A673 (cell line): ENCODE measurements around the gene PDHB. TPM values are rescaled to one million over a fixed set of nuclear protein-coding genes. Genes with fewer than 3 reads are reported as not detected.

Source experiments
- BruUV-seq: library from RNA; stranded (reverse); fragments of 400-500 nt; replicated peaks from 2 replicates; lab custom pipeline; 2021; lab: Mats Ljungman, UMichigan
- CTCF ChIA-PET: fragments of 300-600 bp; sonication (Branson Sonifier 250); formaldehyde crosslinking; loops from one replicate; lab custom pipeline; 2022; ENCODE audit warnings: antibody characterized with exemption; lab: Charles Lee
- POLR2A ChIA-PET: fragments of 300-600 bp; sonication (Branson Sonifier 250); formaldehyde crosslinking; loops from one replicate; lab custom pipeline; 2022; ENCODE audit warnings: antibody characterized with exemption; ENCODE audit not compliant: low non-redundant PET; lab: Charles Lee
- DNase-seq: peaks from one replicate; pipeline ENCODE4 v3.0.0-alpha.2; 2015; ENCODE audit warnings: low spot score
- H3K27ac ChIP-seq: fragments of 200-600 bp; sonication (generic); 2 replicates; pipeline ENCODE4 v1.5.1; 2016; ENCODE audit warnings: mixed run types, low read depth, mild to moderate bottlenecking, mixed read lengths, antibody characterized with exemption, low read length; ENCODE audit not compliant: poor library complexity, severe bottlenecking
- H3K27me3 ChIP-seq: fragments of 200-600 bp; sonication (generic); replicated peaks from 2 replicates; pipeline ENCODE4 v1.6.1; 2017; ENCODE audit warnings: mixed run types, low read depth, mild to moderate bottlenecking, mixed read lengths, antibody characterized with exemption, low read length; ENCODE audit not compliant: insufficient read depth, poor library complexity
- H3K36me3 ChIP-seq: fragments of 200-600 bp; sonication (generic); 2 replicates; pipeline ENCODE4 v1.6.1; 2016; ENCODE audit warnings: mixed run types, mild to moderate bottlenecking, mixed read lengths, antibody characterized with exemption, low read length; ENCODE audit not compliant: insufficient read depth, poor library complexity, severe bottlenecking
- H3K4me1 ChIP-seq: fragments of 200-600 bp; sonication (generic); 2 replicates; pipeline ENCODE4 v1.6.1; 2017; ENCODE audit warnings: mixed run types, mild to moderate bottlenecking, mixed read lengths, antibody characterized with exemption, low read length; ENCODE audit not compliant: insufficient read depth, poor library complexity, severe bottlenecking
- H3K4me3 ChIP-seq: fragments of 200-600 bp; sonication (generic); 2 replicates; pipeline ENCODE4 v1.5.1; 2016; ENCODE audit warnings: low read depth, mixed run types, mild to moderate bottlenecking, mixed read lengths, low read length; ENCODE audit not compliant: poor library complexity, severe bottlenecking
- H3K9me3 ChIP-seq: fragments of 200-600 bp; sonication (generic); 2 replicates; pipeline ENCODE4 v1.6.1; 2016; ENCODE audit warnings: mixed run types, low read depth, mild to moderate bottlenecking, mixed read lengths, antibody characterized with exemption, low read length; ENCODE audit not compliant: poor library complexity, severe bottlenecking
- CTCF ChIP-seq: fragments of 300-800, 200-600 bp; sonication (generic); conservative IDR thresholded peaks from 2 replicates; pipeline ENCODE4 v1.5.1; 2017; ENCODE audit warnings: low read depth, mild to moderate bottlenecking, antibody characterized with exemption, low read length, moderate library complexity, mixed read lengths
- EZH2 ChIP-seq: fragments of 200-600 bp; sonication (generic); IDR thresholded peaks from 2 replicates; pipeline ENCODE4 v1.6.1; 2017; ENCODE audit warnings: borderline replicate concordance, low read depth, mild to moderate bottlenecking, mixed read lengths, antibody characterized with exemption, low read length; ENCODE audit not compliant: poor library complexity, severe bottlenecking
- intact Hi-C: fragments of 100-400 bp; cut with micrococcal nuclease; formaldehyde crosslinking; loops from one replicate; pipeline ENCODE4 v1.10.0; 2022; ENCODE audit not compliant: unreplicated experiment
- total RNA-seq: library from RNA; stranded (reverse); gene quantifications from 2 replicates; pipeline ENCODE4 v1.2.3, GENCODE V29; 2021

The PDHB gene
- total RNA-seq, 1 experiment from 2014 or later, result 56.0 TPM

- H3K27ac ChIP-seq, result peak overlapping the region; percentile 84
These were observed 727 bp downstream of the PDHB start for GRCh38 chr3:58432905-58433304.

DNA sequence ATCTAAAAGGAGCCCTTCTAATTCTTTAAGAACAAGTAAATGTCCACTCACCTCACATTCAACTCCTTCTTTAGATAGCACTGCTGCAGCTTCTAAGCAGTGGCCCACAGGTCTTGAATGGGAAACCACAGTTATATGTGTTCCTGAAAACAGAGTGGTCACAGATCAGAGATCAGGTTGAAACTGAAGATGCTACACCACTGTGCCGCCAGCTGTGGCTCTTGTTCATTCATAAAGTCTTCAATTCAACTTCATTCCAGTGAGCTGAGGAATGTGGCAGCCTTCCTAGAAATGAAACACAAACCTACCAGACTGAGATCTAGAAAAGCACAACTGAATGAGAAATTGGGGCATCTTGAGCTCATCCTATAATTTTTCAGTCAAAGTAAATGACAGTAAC lies 4.0 kb downstream of the PDHB start:
- ChIA-PET POLR2A (no interaction called here), CTCF (no interaction called here)
- intact Hi-C loops, result loop anchor here (5.0 kb wide), 1 partner anchor 103 kb away; no protein-coding TSS in a partner anchor

More at GRCh38 chr3:58432905-58433304, 727 bp downstream of the PDHB start:
- BruUV-seq, result no TSS peak
- ChIA-PET POLR2A (interaction anchor here (0.7 kb wide), 1 partner anchor 97 kb away, joined by 3 read pairs; no protein-coding TSS in a partner anchor), CTCF (no interaction called here)
- Histone ChIP-seq H3K4me3 (peak overlapping the region; percentile 71), H3K36me3 (peaks cover 31% of the 10 kb centered on the region), H3K4me1 (no peaks in the 10 kb centered on the region), H3K27me3 (no peaks in the 10 kb centered on the region), H3K9me3 (no peaks in the 10 kb centered on the region)
- no peak for DNase-seq
- TF ChIP-seq CTCF (no peak), EZH2 (no peak)
- intact Hi-C loops, result loop anchor here (5.0 kb wide), 1 partner anchor 99 kb away; no protein-coding TSS in a partner anchor

DNA sequence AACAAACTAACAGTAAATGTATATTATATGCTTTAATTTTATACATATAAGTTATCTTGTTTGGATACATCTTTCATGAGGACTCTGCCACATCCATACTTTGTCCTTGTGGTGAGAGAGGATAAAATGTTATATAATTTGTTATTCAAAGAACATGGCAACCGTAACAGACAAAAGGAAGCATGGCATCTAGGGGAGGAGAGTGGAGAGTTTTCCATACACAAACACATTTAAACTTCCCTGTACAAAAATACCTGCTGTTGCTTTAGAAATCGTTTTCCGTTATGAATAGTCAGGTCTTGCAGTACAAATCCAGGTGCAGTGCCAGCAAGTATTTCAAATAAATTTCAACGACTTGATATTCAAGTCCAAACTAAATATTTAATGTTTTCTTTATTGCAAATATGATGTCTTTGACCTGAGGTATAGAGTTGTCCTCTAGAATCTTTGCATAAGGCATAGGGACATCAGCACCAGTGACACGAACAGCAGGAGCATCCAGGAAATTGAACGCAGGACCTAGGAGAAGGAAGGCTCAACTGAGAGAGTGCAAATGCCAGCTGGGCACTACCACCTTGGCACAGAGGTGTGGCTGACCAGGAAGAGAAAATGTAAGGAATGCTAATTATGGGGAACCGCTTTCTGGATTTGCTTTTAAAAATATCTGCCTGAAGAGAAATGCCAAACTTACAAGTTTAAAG lies 5.8 kb downstream of the PDHB start:
- Histone ChIP-seq H3K27me3 (no peaks in the 10 kb centered on the region), H3K9me3 (no peaks in the 10 kb centered on the region), H3K36me3 (peaks cover 46% of the 10 kb centered on the region), H3K4me1 (no peaks in the 10 kb centered on the region), H3K27ac (no peak overlapping the region), H3K4me3 (no peak overlapping the region)
- no peak for DNase-seq
- BruUV-seq, result no TSS peak
- TF ChIP-seq CTCF (no peak), EZH2 (no peak)
- intact Hi-C loops, result no loop called here
- CTCF ChIA-PET, result no interaction called here
- POLR2A ChIA-PET, result no interaction called here

More for the DNA sequence above, 4.0 kb downstream of the PDHB start:
- TF ChIP-seq EZH2 (no peak), CTCF (no peak)
- no peaks in the 10 kb centered on the region for H3K27me3 ChIP-seq
- BruUV-seq, result no TSS peak
- H3K36me3 ChIP-seq, result peaks cover 46% of the 10 kb centered on the region
- no peak overlapping the region for H3K27ac ChIP-seq
- no peaks in the 10 kb centered on the region for H3K9me3 ChIP-seq
- no peaks in the 10 kb centered on the region for H3K4me1 ChIP-seq
- DNase-seq, result no peak
- no peak overlapping the region for H3K4me3 ChIP-seq
